ENCODE results near the gene RAC3. TPM values are rescaled to one million over a fixed set of nuclear protein-coding genes. Genes with fewer than 3 reads are reported as not detected.

The RAC3 gene
- 24.9 to 43.1 TPM (median 39.9 TPM) in 5 replicates for total RNA-seq (2022; extraction: Qiagen RNA extraction)

GRCh38 chr17:82031303-82031884 lies at the start of gene RAC3:
Gene RAC3, plus strand, starts transcription at chr17:82031678. Its CDS starts 84 bp downstream, at chr17:82031762.

GRCh38 chr17:82022310-82022980 lies 9.0 kb upstream of the RAC3 start, which contains the start of gene CENPX:
Gene CENPX, minus strand, starts transcription at chr17:82022878. Its CDS starts 17 bp downstream, at chr17:82022861.

GRCh38 chr17:82022981-82023446 lies 8.5 kb upstream of the RAC3 start, which contains the start of gene LRRC45:
Gene LRRC45, plus strand, starts transcription at chr17:82023305. Its CDS starts 339 bp downstream, at chr17:82023644.

GRCh38 chr17:82037092-82037888 lies 5.8 kb downstream of the RAC3 start, which contains the start of gene DCXR:
Gene DCXR, minus strand, starts transcription at chr17:82037697. Its CDS starts 15 bp downstream, at chr17:82037682.

GRCh38 chr17:82051776-82052637 lies 20.5 kb downstream of the RAC3 start, which contains the start of the genes GPS1 and RFNG:
Gene GPS1, plus strand, starts transcription at chr17:82051898. Its CDS starts 34 bp downstream, at chr17:82051932.
Gene RFNG, minus strand, starts transcription at chr17:82051811. Its CDS starts 45 bp downstream, at chr17:82051766.

GRCh38 chr17:82065638-82066303 lies 34.3 kb downstream of the RAC3 start, which contains the start of gene DUS1L:
Gene DUS1L, minus strand, starts transcription at chr17:82065804. Its CDS starts 745 bp downstream, at chr17:82065059.

Other genes starting within 250 kb of the RAC3 start
- 0.14 to 0.55 TPM (median 0.34 TPM) in 5 replicates for gene GCGR, start 227.5 kb upstream of the RAC3 start, total RNA-seq (2022; extraction: Qiagen RNA extraction)
- gene MCRIP1, start 198.4 kb upstream of the RAC3 start, total RNA-seq (2022; extraction: Qiagen RNA extraction): 79.5 to 107 TPM (median 101 TPM) in 5 replicates
- gene PPP1R27, start 196.6 kb upstream of the RAC3 start, total RNA-seq (2022; extraction: Qiagen RNA extraction): 0.08 to 0.35 TPM (median 0.18 TPM) in 5 replicates
- gene P4HB, start 171.1 kb upstream of the RAC3 start, total RNA-seq (2022; extraction: Qiagen RNA extraction): 673 to 727 TPM (median 692 TPM) in 5 replicates
- gene ARHGDIA, start 160.3 kb upstream of the RAC3 start, total RNA-seq (2022; extraction: Qiagen RNA extraction): 592 to 701 TPM (median 654 TPM) in 5 replicates
- gene ALYREF, start 140.1 kb upstream of the RAC3 start, total RNA-seq (2022; extraction: Qiagen RNA extraction): 167 to 248 TPM (median 232 TPM) in 5 replicates
- 185 to 310 TPM (median 289 TPM) in 5 replicates for gene ANAPC11, start 140.0 kb upstream of the RAC3 start, total RNA-seq (2022; extraction: Qiagen RNA extraction)
- 0.33 to 0.67 TPM (median 0.49 TPM) in 5 replicates for gene NPB, start 129.4 kb upstream of the RAC3 start, total RNA-seq (2022; extraction: Qiagen RNA extraction)
- gene PCYT2, start 120.3 kb upstream of the RAC3 start, total RNA-seq (2022; extraction: Qiagen RNA extraction): 14.1 to 18.1 TPM (median 16.6 TPM) in 5 replicates
- gene SIRT7, start 113.5 kb upstream of the RAC3 start, total RNA-seq (2022; extraction: Qiagen RNA extraction): 27.2 to 45.6 TPM (median 41.6 TPM) in 5 replicates
- 23.3 to 32.3 TPM (median 28.5 TPM) in 5 replicates for gene MAFG, start 103.9 kb upstream of the RAC3 start, total RNA-seq (2022; extraction: Qiagen RNA extraction)
- gene PYCR1, start 94.4 kb upstream of the RAC3 start, total RNA-seq (2022; extraction: Qiagen RNA extraction): 68.3 to 88.4 TPM (median 85.4 TPM) in 5 replicates
- not detected in 5 replicates for gene MYADML2, start 84.4 kb upstream of the RAC3 start, total RNA-seq (2022; extraction: Qiagen RNA extraction)
- gene NOTUM, start 70.5 kb upstream of the RAC3 start, total RNA-seq (2022; extraction: Qiagen RNA extraction): 0.18 to 0.55 TPM (median 0.34 TPM) in 5 replicates
- gene ASPSCR1, start 54.0 kb upstream of the RAC3 start, total RNA-seq (2022; extraction: Qiagen RNA extraction): 20.1 to 29.2 TPM (median 26.5 TPM) in 5 replicates
- 135 to 206 TPM (median 183 TPM) in 5 replicates for gene CENPX, start 8.8 kb upstream of the RAC3 start, total RNA-seq (2022; extraction: Qiagen RNA extraction)
- gene LRRC45, start 8.4 kb upstream of the RAC3 start, total RNA-seq (2022; extraction: Qiagen RNA extraction): 8.9 to 17.5 TPM (median 12.8 TPM) in 5 replicates
- 65.2 to 110 TPM (median 102 TPM) in 5 replicates for gene DCXR, start 6.0 kb downstream of the RAC3 start, total RNA-seq (2022; extraction: Qiagen RNA extraction)
- 16.5 to 26.6 TPM (median 25.1 TPM) in 5 replicates for gene RFNG, start 20.1 kb downstream of the RAC3 start, total RNA-seq (2022; extraction: Qiagen RNA extraction)
- 108 to 148 TPM (median 138 TPM) in 5 replicates for gene GPS1, start 20.2 kb downstream of the RAC3 start, total RNA-seq (2022; extraction: Qiagen RNA extraction)
- 73.5 to 153 TPM (median 133 TPM) in 5 replicates for gene DUS1L, start 34.1 kb downstream of the RAC3 start, total RNA-seq (2022; extraction: Qiagen RNA extraction)
- 112 to 154 TPM (median 145 TPM) in 5 replicates for gene FASN, start 66.6 kb downstream of the RAC3 start, total RNA-seq (2022; extraction: Qiagen RNA extraction)
- gene CCDC57, start 181.2 kb downstream of the RAC3 start, total RNA-seq (2022; extraction: Qiagen RNA extraction): 15.5 to 29.5 TPM (median 28.3 TPM) in 5 replicates
- 134 to 178 TPM (median 170 TPM) in 5 replicates for gene SLC16A3, start 197.4 kb downstream of the RAC3 start, total RNA-seq (2022; extraction: Qiagen RNA extraction)
- 205 to 236 TPM (median 234 TPM) in 5 replicates for gene CSNK1D, start 242.0 kb downstream of the RAC3 start, total RNA-seq (2022; extraction: Qiagen RNA extraction)